Limb (tissue), 2 donors: ENCODE results near the gene MEGF9.
"Not testable (repeated sequence)": the region's sequence is repeated elsewhere in the genome, so short reads cannot be mapped to it uniquely, and the experiment has no call there.

ENCODE experiments used
- DNase-seq, 2 donors: peaks; one replicate each; pipeline ENCODE4 v3.0.0-alpha.2; 2016; ENCODE audit errors: extremely low spot score in 2 of 2

MEGF9 gene

DNA sequence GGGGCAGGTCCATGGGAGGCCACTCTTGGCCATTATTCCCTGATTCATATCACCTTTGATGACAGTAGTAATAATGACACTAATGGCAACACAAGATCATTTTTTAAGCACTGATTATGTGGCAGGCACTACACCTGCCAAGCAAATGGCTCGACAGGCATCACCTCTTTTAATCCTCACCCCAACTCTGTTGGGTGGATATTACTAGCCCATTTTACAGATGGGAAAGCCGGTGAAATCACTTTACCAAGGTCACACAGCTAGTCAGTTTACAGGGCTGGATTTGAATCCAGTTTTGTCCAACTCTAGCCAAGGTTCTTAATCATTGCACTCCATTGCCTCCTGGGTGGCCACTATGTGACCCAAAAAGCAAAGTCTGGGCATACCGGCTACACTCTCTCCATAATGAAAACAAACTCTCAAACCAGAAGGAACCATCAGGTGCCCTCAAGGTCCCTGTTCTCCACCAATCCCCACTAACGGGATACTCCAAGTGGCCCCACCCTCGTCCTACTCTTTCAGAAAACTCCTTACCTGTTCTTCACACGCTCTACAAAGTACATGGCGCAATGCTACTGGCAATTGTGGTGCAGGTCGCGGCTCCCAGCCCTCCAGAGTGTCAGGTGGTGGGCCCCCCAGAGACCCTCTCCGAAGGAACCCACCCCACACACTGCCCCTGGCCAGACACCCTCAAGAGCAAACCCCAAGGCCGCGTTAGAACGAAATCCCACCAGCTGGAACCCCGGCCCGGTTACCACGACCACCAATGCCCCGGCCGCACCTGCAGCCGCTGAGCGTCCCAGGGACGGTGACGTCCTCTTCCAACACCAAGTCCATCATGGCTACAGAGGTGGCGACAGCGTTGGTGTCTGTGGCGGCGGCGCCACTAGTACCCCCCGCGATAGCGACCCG, 134.9 kb downstream of the MEGF9 start:
- DNase-seq, result no peak

- DNase-seq, result no peak
Measured at GRCh38 chr9:120574473-120574872, 139.8 kb downstream of the MEGF9 start.

DNA sequence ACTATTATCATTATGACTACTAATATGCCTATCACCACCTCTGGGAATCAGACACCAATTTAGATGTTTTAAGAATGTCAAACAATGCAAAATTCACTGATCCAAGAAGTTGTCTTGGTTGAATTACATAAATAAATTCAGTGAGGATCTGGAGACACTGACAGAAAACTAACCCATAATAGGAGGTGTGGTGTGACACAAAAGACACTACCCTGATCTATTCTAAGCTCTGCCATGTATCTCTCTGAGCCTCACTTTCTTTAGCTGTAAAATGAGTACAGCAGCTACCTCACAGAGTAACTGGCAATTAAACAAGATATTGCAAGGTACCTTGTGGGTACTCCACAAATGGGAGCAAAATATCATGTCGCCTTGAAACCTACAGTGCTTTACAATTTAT, 141.8 kb downstream of the MEGF9 start:
- no peak for DNase-seq

DNA sequence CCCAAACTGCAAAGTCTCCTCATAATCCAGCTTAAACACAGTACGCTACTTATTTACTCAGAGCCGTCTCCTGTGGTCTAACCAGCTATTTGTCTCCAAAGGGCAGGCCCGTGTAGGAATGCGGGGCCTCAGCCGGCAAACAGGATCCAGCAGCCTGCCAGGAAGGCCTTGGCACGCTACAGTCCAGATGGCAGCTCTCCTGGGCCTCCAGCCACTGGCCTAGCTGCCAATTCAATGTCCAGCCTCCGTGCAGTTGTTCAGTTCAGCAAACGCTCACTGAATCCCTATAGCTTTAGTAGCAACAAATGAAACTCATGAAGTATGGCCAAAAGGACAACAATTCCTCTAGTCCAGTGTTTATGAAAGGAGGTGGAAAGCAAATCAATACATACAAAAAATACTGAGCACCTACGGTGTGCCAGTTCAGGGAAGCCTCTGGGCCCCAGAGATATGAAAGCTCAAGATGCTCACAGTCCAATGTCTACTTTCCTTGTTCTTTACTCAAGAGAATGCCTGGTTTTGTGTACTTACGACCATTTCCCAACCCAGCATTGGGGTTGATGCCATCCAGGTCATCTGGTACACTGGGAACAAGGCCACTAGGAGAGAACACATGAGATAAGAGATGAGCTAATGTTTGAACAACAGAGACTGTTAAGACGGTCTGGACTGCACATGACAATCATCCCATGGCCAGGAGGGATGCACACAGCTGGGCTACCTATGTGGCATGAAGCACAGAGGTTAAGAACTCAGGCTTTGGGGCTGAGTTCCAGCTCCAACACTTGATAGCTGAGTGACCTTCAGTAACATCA, 142.6 kb downstream of the MEGF9 start:
- no peak for DNase-seq

DNA sequence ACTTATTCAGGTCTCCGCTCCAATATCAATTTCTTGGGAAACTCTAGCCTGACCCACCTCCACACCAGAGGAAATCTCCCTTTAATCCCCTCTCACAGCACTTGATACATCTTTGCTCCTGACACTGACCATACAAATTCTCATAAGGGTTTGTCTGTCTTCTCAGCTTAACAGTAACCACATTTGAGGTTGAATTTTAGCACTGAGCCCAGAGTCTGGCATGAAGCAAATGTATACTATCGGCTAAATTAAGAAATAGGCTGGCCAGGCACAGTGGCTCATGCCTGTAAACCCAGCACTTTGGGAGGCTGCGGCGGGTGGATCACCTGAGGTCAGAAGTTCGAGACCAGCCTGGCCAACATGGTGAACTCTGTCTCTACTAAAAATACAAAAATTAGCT, 144.0 kb downstream of the MEGF9 start:
- no peak for DNase-seq

DNA sequence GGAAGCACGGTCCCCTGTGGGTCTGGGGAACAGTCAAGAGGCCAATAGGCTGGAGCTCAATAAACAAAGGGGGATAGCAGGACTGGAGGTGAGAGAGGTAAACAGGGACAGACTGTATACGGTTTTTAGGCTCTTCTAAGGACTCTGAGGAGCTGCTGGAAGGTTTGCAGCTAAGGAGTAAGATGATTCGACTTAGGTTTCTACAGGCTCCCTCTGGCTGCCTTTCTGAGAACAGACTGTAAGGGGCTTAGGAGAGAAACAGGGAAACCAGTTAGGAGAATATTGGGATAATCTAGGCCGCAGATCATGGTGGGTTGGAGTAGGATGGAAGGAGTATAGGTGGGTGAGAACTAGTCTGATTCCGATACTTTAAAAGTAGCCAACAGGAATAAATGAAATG, 144.7 kb downstream of the MEGF9 start:
- no peak for DNase-seq

- DNase-seq, result no peak
Measured at GRCh38 chr9:120568816-120569215, 145.5 kb downstream of the MEGF9 start.

- DNase-seq, result no peak
Measured at GRCh38 chr9:120567874-120568273, 146.4 kb downstream of the MEGF9 start.

GRCh38 chr9:120567081-120567480, 147.2 kb downstream of the MEGF9 start:
- DNase-seq, result no peak

DNA sequence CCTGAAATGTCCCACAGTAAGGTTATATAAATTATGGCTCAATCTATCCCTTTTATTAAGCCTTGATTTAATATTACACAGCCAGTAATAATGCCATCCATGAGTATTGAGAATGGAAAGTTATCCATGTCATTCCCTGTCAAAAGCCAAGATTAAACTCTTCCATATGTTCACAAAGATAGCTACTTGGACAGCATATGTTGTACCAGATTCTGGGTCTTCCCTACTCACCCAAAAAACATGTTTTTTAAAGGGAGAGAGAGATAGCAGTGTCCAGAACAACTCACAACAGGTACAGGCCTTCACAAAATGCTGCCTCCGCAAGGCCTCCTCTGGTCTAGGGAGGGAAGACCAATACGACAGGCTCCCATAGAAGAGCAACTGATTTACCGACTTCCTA, 149.7 kb downstream of the MEGF9 start:
- no peak for DNase-seq

DNA sequence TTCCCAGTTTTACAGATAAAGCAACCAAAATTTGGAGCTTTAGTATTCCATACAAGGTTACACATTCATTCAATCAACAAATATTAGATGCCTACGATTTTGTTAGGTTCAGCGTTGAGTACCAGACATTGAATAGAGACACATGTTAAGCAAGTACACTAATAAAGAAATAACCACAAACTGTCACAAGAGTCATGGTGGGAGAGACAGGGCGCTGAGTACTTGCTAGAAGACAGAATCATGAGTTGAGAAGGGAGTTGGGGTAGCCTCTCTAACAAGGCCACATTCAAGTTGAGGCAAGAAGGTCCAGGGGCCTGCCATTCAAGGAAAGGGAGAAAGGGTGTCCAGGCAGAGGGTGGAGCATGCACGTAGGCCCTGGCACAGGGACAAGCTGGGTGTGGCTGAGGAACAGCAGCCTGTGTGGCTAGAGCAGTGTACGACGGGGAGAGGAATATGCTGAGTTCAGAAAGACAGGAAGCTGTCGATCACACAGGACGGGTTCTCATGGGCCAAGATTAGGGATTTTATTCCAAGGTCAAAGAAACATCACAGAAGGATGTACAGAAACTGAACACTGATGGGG, 151.3 kb downstream of the MEGF9 start:
- DNase-seq, result no peak

- DNase-seq, result no peak
Measured at GRCh38 chr9:120561709-120562108, 152.6 kb downstream of the MEGF9 start.

GRCh38 chr9:120559546-120559945, 154.7 kb downstream of the MEGF9 start:
- DNase-seq, result no peak

DNA sequence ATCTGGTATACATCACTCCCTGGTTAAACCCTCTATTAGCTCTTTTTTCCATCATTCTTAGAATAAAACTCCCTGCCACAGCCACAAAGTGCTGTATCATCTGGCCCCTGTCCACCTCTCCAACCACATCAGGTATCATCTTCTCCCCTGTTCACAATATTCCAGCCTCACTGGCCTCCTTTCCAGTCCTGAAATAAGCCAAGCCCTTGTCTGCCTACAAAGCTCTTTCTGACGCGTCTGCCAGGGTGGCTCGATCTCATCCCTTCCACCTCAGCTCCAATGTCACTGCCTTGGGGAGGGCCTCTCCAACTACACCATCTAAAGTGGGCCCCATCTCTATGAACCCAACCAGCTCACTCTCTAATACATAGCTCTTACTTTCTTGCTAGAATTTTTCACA, 155.8 kb downstream of the MEGF9 start:
- DNase-seq, result no peak

GRCh38 chr9:120557205-120557604, 157.1 kb downstream of the MEGF9 start:
- no peak for DNase-seq

GRCh38 chr9:120556775-120557174, 157.5 kb downstream of the MEGF9 start:
- DNase-seq, result no peak

DNA sequence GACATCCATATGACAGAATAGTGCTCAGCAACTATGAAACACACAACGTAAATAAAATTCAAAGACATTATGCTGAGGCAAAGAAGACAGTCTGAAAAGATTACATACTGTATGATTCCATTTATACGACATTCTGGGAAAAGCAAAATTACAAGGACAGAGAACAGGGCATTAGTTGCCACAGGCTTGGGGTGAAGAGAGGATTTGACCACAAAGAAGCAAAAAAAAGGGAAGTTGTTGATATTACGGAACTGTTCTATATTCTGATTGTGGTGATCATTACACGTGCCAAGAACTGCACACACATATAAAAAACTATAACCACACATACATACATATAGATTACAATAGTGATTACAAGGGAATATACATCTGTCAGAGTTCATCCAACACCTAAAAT, 158.4 kb downstream of the MEGF9 start:
- no peak for DNase-seq

DNA sequence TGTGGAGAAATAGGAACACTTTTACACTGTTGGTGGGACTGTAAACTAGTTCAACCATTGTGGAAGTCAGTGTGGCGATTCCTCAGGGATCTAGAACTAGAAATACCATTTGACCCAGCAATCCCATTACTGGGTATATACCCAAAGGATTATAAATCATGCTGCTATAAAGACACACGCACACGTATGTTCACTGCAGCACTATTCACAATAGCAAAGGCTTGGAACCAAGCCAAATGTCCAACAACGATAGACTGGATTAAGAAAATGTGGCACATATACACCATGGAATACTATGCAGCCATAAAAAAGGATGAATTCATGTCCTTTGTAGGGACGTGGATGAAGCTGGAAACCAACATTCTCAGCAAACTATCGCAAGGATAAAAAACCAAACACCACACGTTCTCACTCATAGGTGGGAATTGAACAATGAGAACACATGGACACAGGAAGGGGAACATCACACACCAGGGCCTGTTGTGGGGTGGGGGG, 162.0 kb downstream of the MEGF9 start:
- not testable (repeated sequence) for DNase-seq
